Mesodermal cell (in vitro differentiated cells): Measurements from ENCODE around the gene MRPL55.

ENCODE experiments used
- H3K27ac ChIP-seq: 2 replicates; pipeline ENCODE4 v1.7.0; 2013; ENCODE audit warnings: mild to moderate bottlenecking, low read depth, low read length, moderate library complexity; ENCODE audit not compliant: severe bottlenecking
- H3K36me3 ChIP-seq: 2 replicates; pipeline ENCODE4 v1.7.1; 2013; ENCODE audit warnings: mild to moderate bottlenecking, low read length, moderate library complexity; ENCODE audit not compliant: control insufficient read depth, insufficient read depth
- H3K4me1 ChIP-seq: one replicate; pipeline ENCODE4 v1.7.1; 2013; ENCODE audit warnings: mild to moderate bottlenecking, low read length; ENCODE audit not compliant: insufficient read depth, control insufficient read depth, poor library complexity, severe bottlenecking
- H3K4me3 ChIP-seq: 2 replicates; pipeline ENCODE4 v1.7.0; 2013; ENCODE audit warnings: low read length, control low read depth, mild to moderate bottlenecking; ENCODE audit not compliant: insufficient read depth, poor library complexity, severe bottlenecking; ENCODE audit errors: extremely low read depth
- H3K9me3 ChIP-seq: 2 replicates; pipeline ENCODE4 v1.7.1; 2013; ENCODE audit warnings: mild to moderate bottlenecking, low read length, moderate library complexity; ENCODE audit not compliant: control insufficient read depth
- WGBS, 2 experiments: methylation state at CpG; one replicate each; pipeline ENCODE4 v1.1.5; 2013; ENCODE audit warnings: missing lambda C conversion rate in 2 of 2; ENCODE audit not compliant: insufficient coverage in 2 of 2; 5-methylcytosine and 5-hydroxymethylcytosine counted together

The MRPL55 gene

DNA sequence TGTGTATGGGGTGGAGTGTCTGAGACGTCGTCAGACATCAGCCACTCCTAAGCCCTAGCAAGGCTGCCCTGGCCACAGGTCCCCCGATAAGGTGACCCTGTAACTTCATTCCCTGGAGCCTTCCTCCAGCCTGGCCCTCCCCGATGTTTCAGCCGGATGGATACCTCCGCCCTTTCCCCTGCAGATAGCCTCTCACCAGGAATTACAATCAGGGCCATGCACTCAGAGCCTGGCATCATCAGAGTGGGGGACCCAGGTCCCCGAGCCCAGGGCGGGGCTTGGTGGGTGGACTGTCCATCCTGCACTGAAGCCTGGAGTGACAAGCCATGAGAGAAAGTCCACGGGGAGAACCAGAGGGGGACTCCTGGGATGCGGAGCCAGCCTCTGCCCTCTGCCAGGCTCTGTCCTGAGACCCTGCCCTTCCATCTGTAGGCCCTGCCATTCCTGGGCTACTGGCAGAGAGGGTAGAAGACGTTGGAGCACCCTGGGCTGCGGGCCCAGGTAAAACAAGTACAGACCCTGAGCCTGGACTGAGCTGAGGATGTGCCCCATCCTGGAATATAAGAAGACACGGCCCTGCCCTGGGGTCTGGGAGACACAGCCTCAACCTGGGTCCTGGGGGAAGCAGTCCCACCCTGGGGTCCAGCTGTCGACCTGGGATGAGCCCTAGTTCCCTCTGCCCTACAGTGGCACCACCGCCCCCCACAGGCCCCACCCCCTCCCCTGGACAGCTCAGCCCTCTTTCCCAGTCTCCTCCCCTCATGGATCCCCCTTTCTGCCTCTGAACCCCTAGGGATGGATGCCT is 43.4 kb downstream of the MRPL55 start:
- H3K4me3 ChIP-seq = no peak overlapping the region
- H3K9me3 ChIP-seq = no peaks in the 10 kb centered on the region
- 88 to 93% methylated on average over 13 to 14 of the region's 15 CpGs for WGBS, 2 experiments
- H3K4me1 ChIP-seq = no peaks in the 10 kb centered on the region
- H3K27ac ChIP-seq = no peak overlapping the region
- H3K36me3 ChIP-seq = no peaks in the 10 kb centered on the region

DNA sequence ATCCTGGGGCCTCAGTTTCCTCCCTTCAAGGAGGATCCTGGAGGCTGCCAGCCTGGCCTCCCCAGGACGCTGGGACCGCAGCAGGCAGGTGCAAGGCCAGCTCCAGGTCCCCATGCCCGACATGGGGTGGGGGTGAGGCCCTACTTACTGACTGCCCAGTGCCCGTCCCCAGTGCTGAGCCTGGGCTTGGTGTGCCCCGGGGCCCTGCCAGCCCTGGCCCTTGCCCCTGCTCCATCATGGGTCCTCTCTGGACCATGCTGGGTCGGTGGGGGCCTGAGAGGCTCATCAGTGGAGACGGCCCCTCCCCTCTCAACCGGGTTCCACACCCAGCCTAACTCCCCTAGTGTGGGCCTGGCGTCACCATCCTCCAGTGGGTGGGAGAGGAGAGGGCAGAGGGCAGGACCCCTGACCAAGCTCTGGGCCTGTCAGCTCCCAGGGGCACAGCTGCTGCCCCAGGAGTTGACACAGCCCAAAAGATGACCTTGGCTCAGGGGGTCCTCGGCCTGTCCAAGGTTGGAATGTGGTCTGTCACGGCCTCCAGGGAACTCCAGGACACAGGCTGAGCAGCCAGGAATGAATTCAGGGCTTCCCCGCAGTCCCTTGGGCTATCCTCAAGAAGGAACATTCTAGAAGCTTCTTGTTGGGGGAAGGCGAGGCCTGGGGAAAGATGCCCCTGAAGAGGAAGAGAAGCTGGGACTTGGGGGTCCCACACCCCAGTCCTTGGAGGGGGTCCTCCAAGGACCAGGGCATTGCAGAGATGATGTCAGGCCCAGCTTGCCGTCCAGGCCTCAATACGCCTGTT is 44.2 kb downstream of the MRPL55 start:
- Histone ChIP-seq H3K27ac (no peak overlapping the region), H3K4me3 (no peak overlapping the region), H3K9me3 (no peaks in the 10 kb centered on the region), H3K36me3 (no peaks in the 10 kb centered on the region), H3K4me1 (peaks cover 5% of the 10 kb centered on the region)
- 71 to 85% methylated on average over 10 to 13 of the region's 15 CpGs for WGBS, 2 experiments

DNA sequence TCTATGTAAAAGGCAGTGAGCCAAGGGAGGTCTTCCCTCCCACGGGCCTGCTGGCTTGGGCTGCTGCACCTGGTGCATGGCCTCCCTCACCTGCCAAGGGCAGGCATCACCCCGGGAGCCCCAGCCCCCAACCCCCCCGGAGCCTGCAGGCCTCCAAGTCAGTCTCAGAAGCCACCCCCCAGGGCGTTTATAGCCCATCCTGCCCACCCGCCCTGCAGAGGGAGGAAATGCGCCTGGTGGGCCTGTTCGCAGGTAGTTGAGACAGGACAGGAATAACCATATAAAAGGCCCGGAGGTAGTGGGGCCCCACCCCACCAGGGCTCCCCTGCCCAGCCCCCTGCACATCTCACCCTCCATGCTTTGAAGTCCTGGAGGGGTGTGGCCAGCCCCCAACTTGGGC is 44.8 kb downstream of the MRPL55 start:
- Histone ChIP-seq H3K27ac (no peak overlapping the region), H3K36me3 (no peaks in the 10 kb centered on the region), H3K9me3 (no peaks in the 10 kb centered on the region), H3K4me3 (no peak overlapping the region), H3K4me1 (peaks cover 5% of the 10 kb centered on the region)
- 7 to 53% methylated on average over 3 to 6 of the region's 8 CpGs for WGBS, 2 experiments

DNA sequence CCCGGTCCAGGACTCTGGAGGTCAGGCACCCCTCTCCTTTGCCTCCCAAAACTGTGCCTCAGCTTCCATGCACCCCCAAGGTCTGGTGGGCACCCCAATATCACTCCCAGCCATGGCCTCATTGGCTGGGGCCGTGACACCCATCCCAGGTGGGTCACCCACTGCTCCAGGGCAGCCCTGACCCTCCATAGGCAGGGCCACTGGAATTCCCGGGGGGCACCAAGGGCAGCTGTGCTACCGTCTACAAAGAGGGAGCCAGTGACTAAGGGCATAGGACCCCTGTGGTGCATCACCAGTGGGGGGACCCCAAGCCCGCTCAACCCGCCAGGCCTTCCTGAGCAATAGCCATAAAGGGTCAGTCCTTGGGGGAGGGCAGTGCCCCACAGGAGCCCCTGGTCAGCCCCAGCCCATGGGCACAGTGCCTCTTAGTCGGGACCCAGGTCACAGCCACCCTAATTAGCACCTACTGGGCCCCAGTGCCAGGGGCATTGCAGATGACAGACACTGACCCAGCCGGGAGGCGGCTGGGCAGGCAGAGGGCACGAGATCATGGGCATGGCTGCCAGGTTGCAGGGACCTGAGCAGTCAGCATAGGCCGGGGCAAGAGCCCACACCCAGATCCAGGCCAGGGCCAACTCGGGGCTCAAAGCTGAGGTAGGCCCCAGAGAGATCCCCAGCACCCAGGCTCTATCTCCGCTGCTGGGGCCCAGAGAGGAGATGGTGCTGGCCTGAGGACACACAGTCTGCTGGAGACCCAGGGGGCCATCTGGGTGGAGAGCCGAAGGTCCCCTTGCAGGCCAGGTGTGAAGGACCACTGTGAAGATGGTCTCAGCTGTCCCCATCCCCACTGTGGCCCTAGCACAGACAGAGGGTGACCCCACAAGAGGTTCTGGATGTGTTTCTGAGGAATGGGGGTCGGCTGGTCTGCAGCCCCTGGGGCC is 45.6 kb downstream of the MRPL55 start:
- WGBS, 2 experiments = 88 to 89% methylated on average over 15 of the region's 15 CpGs
- no peaks in the 10 kb centered on the region for H3K36me3 ChIP-seq

DNA sequence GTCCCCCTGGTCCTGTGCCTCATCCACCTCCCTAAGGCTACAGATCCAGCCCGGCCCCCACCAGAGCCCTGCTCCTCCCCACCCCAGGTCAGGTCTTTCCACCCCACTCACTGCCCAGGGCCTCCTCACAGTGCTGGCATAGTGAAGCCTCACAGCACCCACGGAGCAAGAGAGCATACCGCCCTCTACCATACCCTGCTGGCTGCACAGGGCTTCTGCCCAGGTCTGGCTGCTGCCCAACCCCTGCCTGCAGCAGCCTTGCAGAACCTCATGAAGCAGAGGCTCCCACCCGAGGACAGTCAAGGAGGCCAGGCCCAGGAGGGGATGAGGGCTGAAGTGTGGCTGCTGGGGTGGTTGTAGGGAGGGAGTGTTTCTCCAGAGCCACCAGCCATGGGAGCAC is 46.3 kb downstream of the MRPL55 start:
- 56 to 100% methylated on average over 1 to 3 of the region's 4 CpGs for WGBS, 2 experiments

More for the DNA sequence above, 45.6 kb downstream of the MRPL55 start:
- Histone ChIP-seq H3K4me3 (no peak overlapping the region), H3K4me1 (peaks cover 5% of the 10 kb centered on the region), H3K9me3 (no peaks in the 10 kb centered on the region), H3K27ac (no peak overlapping the region)

DNA sequence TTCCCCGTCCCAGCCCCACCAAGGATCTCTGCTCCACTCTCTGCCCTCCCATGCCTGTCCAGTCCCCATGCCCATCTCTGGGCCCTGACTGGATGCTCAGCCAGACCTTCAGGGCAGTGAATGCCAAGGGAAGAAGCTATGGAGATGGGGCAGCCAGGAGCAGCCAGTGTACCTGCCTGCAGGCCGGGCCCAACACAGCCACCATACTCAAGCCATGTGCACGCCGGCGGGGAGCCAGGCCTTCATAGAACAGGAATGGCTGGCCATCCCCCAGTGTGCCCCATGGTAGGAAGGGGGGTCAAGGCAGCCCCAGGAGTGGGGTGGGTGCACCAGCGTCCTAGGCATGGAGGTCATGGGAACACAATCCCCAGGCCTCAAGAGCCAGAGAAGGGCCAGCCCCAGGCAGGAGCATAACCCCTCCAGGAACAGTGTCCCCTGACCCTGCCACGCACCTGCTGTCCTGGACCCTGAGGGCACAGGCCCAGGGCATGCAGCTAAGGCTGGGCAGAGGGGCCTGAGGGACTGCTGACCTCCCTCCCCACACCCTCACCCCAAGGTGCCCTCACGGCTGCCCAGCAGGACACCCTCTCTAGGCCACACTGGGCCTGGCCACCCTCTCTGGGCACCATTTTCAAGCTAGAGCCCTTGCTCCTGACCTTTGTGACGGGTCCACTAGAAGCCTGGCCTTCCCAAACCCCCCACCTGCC is 46.9 kb downstream of the MRPL55 start:
- 94 to 95% methylated on average over 4 to 7 of the region's 9 CpGs for WGBS, 2 experiments
- Histone ChIP-seq H3K27ac (no peak overlapping the region), H3K36me3 (no peaks in the 10 kb centered on the region), H3K4me3 (no peak overlapping the region), H3K4me1 (peaks cover 5% of the 10 kb centered on the region), H3K9me3 (no peaks in the 10 kb centered on the region)

More for the DNA sequence above, 46.3 kb downstream of the MRPL55 start:
- Histone ChIP-seq H3K36me3 (no peaks in the 10 kb centered on the region), H3K4me3 (no peak overlapping the region), H3K27ac (no peak overlapping the region), H3K4me1 (peaks cover 5% of the 10 kb centered on the region), H3K9me3 (no peaks in the 10 kb centered on the region)

DNA sequence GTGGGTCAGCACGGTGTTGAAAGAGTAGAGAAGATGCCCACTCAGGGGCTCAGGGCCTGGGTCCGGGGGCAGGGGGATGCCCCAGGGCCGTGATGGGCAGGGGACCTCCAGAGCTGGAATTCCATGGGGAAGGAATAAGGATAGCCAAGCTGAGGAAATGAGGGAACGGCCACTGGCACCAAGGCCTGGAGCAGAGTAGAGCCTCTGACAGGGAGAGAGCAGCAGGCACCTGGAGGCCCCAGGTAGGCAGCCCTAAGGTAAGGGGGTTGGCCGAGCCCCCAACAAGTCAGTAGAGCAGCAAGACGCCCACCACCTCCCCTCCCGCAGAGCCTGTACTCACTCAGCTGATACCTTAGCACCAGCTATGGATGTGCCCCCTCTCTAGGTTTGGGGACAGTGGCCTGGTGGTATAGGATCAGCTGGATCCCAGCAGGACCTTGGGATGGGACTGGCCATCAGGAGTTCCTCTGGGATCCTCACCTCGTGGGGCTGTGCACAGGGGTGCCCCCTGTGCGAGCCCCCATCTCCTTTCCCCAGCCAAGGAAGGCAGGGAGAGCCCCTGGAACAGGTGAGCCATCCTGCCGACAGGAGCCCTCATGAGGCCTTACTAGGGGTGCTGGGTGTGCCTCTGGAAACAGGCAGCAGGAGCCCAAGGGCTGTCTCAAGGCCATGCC is 47.6 kb downstream of the MRPL55 start:
- no peak overlapping the region for H3K27ac ChIP-seq
- WGBS, 2 experiments = 94 to 96% methylated on average over 6 to 8 of the region's 10 CpGs
- H3K4me3 ChIP-seq = no peak overlapping the region
- H3K36me3 ChIP-seq = no peaks in the 10 kb centered on the region
- no peaks in the 10 kb centered on the region for H3K9me3 ChIP-seq
- H3K4me1 ChIP-seq = peaks cover 5% of the 10 kb centered on the region

DNA sequence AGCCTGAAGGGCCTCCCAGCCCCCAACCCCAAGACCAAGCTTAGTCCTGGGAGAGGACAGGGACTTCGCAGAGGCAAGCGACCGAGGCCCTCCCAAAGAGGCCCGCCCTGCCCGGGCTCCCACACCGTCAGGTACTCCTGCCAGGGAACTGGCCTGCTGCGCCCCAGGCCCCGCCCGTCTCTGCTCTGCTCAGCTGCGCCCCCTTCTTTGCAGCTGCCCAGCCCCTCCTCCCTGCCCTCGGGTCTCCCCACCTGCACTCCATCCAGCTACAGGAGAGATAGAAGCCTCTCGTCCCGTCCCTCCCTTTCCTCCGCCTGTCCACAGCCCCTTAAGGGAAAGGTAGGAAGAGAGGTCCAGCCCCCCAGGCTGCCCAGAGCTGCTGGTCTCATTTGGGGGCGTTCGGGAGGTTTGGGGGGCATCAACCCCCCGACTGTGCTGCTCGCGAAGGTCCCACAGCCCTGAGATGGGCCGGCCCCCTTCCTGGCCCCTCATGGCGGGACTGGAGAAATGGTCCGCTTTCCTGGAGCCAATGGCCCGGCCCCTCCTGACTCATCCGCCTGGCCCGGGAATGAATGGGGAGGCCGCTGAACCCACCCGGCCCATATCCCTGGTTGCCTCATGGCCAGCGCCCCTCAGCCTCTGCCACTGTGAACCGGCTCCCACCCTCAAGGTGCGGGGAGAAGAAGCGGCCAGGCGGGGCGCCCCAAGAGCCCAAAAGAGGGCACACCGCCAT is 48.5 kb downstream of the MRPL55 start:
- H3K9me3 ChIP-seq = no peaks in the 10 kb centered on the region
- no peaks in the 10 kb centered on the region for H3K36me3 ChIP-seq
- peak overlapping the region; percentile 2 for H3K4me3 ChIP-seq
- WGBS, 2 experiments = 45 to 47% methylated on average over 18 to 26 of the region's 34 CpGs
- H3K27ac ChIP-seq = no peak overlapping the region
- peaks cover 5% of the 10 kb centered on the region for H3K4me1 ChIP-seq
